GM12874 (cell line): ENCODE data around the gene PSME3IP1.

ENCODE experiments used
- TF ChIP-seq, protein P1 (sequence below): IDR thresholded peaks from 2 replicates; pipeline ENCODE4 v1.5.1; 2011; ENCODE audit warnings: low read depth, mild to moderate bottlenecking, control low read depth, low read length, moderate library complexity; ENCODE audit not compliant: insufficient read depth

The PSME3IP1 gene

DNA sequence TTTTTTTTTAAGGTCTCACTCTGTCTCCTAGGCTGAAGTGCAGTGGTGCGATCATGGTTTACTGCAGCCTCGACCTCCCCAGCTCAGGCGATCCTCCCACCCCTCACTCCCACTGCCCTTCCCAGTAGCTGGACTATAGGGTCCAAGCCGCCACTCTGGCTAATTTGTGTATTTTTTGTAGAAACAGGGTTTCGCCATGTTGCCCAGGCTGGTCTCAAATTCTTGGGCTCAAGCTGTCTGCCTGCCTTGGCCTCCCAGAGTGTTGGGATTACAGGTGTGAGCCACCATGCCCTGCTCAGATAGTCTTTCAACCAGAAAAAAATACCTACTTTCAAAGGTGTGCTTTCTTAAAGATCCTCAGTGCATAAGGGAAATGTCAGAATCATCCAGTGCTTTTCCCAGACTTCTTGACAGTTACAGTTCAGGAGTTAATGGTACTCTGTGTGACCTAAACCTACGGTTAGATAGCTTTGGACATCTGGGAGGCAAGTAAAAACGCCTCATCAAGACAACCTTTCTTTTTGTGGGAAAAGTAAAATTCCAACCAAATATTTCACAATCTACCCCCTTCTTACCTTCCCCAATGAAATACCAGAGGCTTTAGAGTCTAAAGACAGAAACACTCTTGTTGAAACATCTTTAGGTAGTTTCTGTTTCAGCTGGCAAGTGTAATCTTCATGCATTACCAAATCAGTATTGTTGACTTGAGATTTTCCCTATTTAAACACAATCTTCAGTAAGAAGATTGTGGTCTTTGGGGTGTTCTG lies 7.1 kb upstream of the PSME3IP1 start:
- TF ChIP-seq, protein P1, sequence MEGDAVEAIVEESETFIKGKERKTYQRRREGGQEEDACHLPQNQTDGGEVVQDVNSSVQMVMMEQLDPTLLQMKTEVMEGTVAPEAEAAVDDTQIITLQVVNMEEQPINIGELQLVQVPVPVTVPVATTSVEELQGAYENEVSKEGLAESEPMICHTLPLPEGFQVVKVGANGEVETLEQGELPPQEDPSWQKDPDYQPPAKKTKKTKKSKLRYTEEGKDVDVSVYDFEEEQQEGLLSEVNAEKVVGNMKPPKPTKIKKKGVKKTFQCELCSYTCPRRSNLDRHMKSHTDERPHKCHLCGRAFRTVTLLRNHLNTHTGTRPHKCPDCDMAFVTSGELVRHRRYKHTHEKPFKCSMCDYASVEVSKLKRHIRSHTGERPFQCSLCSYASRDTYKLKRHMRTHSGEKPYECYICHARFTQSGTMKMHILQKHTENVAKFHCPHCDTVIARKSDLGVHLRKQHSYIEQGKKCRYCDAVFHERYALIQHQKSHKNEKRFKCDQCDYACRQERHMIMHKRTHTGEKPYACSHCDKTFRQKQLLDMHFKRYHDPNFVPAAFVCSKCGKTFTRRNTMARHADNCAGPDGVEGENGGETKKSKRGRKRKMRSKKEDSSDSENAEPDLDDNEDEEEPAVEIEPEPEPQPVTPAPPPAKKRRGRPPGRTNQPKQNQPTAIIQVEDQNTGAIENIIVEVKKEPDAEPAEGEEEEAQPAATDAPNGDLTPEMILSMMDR = no peak

DNA sequence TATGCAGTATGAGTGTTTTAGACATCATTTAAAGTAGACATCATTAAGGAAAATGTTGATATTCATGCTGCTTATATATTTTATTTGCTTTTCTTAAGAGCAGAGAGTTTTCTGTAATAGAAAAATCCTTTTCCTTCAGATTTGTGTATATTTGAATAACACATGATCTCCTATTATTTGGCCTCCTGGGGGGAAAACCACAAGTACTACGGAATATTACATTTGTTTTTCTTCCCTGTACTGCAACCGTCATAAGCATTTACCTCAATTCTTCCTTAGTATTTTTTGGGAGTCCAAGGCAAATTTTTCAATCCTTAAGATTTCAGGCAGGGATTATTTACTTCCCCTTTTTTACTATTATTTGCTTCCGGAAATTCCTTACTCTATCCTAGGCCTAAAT lies 6.3 kb upstream of the PSME3IP1 start:
- TF ChIP-seq, protein P1 = no peak

DNA sequence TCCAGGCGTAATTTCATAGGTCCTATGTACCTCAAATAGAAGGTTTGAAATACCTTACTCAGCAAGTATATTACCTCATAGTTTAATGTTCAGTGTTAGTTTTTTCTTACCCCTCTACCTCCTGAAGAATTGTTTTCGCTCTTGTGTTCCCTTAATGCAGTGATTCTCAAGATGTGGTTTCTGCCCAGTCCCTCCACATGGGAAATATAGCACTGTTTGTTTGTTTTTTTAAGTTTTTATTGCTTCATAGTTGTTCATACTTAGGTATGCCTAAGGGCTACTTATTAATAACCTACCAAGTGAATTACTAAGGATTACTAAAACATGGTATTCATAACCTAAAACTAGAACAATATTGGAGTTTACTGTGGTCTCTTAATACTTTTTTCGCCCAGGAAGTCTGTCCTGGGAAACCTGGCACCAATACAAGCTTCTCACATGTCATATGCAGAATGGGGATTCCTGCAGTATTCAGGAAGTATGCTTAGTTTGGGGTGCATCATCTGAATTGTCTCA lies 5.3 kb upstream of the PSME3IP1 start:
- TF ChIP-seq, protein P1 = no peak

DNA sequence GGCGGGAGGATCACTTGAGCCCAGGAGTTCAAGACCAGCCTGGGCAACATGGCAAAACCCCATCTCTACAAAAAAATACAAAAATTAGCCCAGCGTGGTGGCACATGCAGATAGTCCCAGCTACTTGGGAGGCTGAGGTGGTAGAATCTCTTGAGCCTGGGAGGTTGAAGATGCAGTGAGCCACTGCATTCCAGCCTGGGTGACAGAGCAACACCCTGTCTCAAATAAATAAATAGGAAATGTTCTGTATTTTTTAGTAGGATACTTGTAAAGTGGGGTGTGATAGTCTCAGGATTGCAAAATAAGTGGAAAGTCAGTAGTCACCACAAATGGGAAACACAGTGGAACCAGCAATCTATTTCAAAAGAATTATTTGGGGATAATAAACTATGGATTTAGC lies 4.3 kb upstream of the PSME3IP1 start:
- TF ChIP-seq, protein P1 = no peak

DNA sequence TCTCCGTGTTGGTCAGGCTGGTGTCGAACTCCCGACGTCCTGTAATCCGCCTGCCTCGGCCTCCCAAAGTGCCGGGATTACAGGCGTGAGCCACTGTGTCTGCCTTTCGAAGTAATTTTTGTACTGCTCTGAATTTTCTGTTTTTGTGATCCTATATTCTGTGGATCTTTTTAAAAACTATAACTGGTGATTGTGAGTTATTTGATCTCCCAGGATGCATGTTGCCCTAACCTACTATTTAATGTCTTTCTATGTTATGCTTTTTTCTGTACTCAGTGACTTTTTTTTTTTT lies 2.8 kb upstream of the PSME3IP1 start:
- TF ChIP-seq, protein P1 = no peak

DNA sequence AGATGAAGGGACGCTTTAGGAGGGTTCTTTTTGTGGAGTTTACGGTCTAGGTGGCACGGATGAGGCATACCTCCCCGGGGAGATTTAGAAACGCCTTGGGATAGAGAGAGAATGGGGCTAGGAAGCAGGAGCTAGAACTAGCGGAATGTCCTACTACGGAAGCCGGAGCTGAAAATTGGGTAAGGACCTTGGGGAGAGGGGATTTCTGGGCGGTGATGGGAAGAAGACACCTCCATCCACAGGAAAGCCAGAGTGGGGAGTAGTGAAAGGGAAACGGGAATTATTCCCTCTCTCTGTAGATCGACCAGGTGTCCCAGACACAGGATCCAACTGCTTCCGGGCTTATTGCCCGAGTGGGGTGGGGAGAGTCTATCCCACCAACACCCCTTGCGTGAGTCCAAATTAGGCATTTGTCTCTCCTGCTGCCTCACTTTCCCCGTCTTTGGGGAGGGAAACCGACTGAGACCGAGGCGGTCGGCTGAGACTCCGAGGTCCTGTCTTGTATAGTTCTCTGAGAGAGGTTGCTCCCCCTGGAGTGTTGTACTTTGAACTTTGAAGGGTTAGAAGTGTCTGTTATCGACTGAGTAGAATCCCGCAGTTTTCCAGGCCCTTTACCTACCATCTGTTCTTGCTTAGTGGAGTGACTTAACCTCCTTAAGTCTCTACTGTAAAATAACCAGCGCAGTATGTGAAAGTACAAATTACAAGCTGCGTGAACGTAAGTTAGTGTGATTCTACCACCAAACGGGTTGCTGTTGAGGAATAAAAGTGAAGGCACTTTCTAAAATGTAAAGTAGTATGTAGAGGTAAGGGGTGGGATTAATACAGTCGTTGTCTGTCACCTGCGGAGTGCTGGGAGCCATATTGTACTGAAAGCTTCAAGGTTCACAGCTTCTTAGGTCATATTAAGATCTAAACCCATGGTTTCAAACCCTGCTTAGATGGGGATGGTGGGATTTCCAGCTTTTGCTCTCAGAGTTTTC lies 1.3 kb upstream of the PSME3IP1 start:
- TF ChIP-seq, protein P1 = no peak

DNA sequence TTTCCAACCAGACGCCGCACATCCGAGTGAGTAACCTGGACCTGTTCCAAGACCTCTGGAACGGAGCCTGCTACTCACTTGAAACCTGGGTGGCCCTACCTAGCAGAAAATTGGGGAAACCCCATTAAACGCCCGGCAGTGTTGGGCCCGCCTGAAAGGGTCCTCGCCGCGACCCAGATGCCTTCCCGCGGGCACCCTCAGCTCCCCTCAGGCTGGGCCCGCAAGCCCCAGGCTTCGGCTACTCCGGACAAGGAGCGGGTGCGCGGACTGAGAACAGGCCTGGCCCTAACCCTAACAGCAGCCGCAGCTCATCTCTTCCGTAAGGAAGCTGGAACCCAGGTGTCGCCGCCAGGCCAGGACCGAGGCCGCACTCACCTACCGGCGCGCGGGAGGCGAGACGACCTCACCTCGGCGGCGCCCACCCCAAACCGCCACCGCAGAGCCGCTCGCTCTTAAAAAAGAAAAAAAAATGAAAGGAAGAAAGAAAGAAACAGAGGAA lies 344 bp downstream of the PSME3IP1 start:
- TF ChIP-seq, protein P1 = no peak
